Stimulated activated naive CD8-positive, alpha-beta T cell treated with anti-CD3 and anti-CD28 coated beads, Interleukin-15, amount 100 ng/mL, for 72 hours (primary cell): Measurements from ENCODE around the gene FERMT2.

Source experiments
- ATAC-seq: fragments of 150-1000 bp; cut with Tn5 transposase; 2 replicates; pipeline ENCODE4 v1.10.0; 2021; ENCODE audit warnings: mild to moderate bottlenecking, moderate library complexity
- DNase-seq, 2 donors: peaks; one replicate each; pipeline ENCODE4 v3.0.0; 2021 to 2022
- H3K27ac Mint-ChIP-seq, 2 donors: one replicate each; pipeline ENCODE4 v1.8.0; 2022; ENCODE audit warnings: mild to moderate bottlenecking in 2 of 2, mixed read lengths in 2 of 2, moderate library complexity in 2 of 2
- H3K27me3 Mint-ChIP-seq: one replicate; pipeline ENCODE4 v1.8.0; 2022; ENCODE audit warnings: mixed read lengths
- H3K4me1 Mint-ChIP-seq: one replicate; pipeline ENCODE4 v1.8.0; 2022; ENCODE audit warnings: mild to moderate bottlenecking, mixed read lengths
- H3K4me3 Mint-ChIP-seq, 2 donors: one replicate each; pipeline ENCODE4 v1.8.0; 2022; ENCODE audit warnings: mild to moderate bottlenecking in 2 of 2, mixed read lengths in 2 of 2, moderate library complexity in 1 of 2
- H3K9me3 Mint-ChIP-seq, 2 donors: one replicate each; pipeline ENCODE4 v1.8.0; 2022; ENCODE audit warnings: mixed read lengths in 2 of 2

The FERMT2 gene

DNA sequence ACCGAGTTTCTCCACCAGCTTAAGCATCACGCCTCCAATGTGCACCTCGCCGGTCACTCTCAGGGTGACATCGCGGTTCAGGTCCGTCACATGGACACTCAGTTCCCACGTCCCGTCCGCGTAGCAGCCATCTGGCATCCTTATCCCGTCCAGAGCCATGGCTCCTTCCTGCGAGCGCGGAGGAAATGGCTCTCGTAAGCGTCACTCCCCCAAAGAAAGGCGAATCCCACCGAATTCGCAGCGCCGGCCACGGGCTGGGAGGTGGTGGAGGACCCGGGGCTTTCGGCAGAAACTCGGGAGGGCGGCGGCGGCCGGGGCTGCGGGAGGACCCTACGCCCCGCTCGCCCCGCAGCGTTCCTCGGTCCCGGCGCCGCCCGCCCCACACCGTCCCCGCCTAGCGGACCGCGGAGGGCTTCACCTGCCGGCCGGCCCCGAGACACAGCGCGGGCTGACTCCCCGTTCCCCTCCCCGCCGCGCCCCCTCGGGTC lies 396 bp downstream of the FERMT2 start:
- Mint-ChIP-seq H3K27me3 (peaks cover 71% of the 10 kb centered on the region), H3K27ac (no peak overlapping the region), H3K4me3 (peak overlapping the region; percentile 93 to 95), H3K9me3 (no peaks in the 10 kb centered on the region), H3K4me1 (peaks cover 34% of the 10 kb centered on the region)
- ATAC-seq (peak; percentile 57), DNase-seq (peak in 1 of 2 donors; percentile 19)

DNA sequence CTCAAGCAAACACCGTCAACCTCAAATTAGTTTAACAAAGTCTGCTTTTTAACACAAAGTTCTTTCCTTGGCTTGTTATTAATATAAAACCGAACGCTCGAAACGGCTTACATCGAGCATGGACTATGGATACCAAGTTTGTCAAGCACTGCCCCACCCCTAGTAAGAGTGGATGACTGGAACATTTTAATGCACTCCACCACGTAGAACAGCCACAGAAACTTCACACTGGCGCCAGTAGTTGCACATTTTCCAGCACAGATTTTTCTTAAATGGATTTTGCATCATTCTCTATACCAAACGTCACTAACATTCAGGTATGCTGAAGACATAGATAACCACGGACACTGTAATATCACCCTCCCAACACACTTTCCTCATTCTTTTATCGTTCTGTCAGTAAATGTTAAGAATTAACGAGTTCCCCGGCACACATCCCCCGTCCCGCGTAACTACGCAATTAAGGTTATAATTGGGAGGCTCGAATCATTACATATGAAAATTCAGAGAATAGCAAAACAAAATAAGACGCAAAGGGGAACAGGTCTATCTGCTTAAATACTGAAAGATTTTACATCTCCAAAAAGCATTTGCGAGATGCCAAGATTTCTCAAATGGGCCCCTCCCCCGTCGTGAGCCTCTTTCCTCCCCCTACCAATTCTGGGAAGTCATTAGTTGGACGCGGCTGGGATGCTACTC lies 990 bp downstream of the FERMT2 start:
- peak; percentile 27 for ATAC-seq

DNA sequence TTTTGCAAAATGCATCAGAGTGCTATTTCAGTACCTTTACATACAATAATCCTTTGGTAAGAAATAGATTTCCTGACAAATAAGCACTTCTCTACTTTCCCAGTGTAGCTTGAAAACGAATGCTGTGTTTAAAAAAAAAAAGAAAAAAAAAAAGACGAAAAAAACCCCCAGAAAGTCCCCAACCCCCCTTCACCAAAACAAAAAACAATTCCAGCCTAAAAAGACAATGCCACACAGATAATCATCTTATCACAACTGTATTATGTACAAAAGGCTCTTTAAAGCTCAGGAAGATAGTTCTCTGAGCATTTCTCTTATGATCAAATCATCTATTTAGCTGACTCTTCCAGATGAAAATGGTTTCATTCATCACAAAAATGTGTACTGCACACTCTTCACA lies 1.6 kb downstream of the FERMT2 start:
- Mint-ChIP-seq H3K27me3 (peaks cover 75% of the 10 kb centered on the region), H3K4me1 (peaks cover 27% of the 10 kb centered on the region), H3K4me3 (peak overlapping the region; percentile 93 to 95), H3K27ac (no peak overlapping the region), H3K9me3 (no peaks in the 10 kb centered on the region)
- ATAC-seq (no peak), DNase-seq (no peak)

More for the DNA sequence above, 990 bp downstream of the FERMT2 start:
- H3K27me3 Mint-ChIP-seq: peaks cover 75% of the 10 kb centered on the region
- peak overlapping the region; percentile 93 to 95 for H3K4me3 Mint-ChIP-seq
- H3K4me1 Mint-ChIP-seq: peaks cover 32% of the 10 kb centered on the region
- no peak for DNase-seq
- H3K9me3 Mint-ChIP-seq: no peaks in the 10 kb centered on the region
- H3K27ac Mint-ChIP-seq: peak overlapping the region in 1 of 2 donors; percentile 40

DNA sequence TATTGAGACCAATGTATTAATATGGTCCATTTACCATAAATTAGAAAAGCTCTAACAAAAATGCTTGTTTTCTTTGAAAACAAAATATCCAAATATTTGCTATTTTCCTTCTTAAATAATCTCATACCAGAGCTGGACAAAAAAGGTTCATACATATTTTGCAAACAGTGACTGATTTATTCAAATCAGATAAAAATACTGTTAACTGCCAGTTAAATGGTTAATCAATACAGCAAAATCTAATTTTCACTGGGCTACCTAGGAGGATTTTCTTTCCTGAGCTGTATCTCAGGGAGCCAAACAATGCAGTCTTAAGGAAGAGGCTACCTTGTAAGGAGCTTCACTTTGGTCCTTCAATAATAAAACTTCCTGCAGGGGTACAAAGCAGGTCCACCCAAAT lies 2.0 kb downstream of the FERMT2 start:
- peak overlapping the region; percentile 93 to 95 for H3K4me3 Mint-ChIP-seq
- H3K27ac Mint-ChIP-seq: no peak overlapping the region
- DNase-seq (no peak), ATAC-seq (no peak)
- H3K27me3 Mint-ChIP-seq: peaks cover 71% of the 10 kb centered on the region
- no peaks in the 10 kb centered on the region for H3K9me3 Mint-ChIP-seq
- H3K4me1 Mint-ChIP-seq: peaks cover 22% of the 10 kb centered on the region

DNA sequence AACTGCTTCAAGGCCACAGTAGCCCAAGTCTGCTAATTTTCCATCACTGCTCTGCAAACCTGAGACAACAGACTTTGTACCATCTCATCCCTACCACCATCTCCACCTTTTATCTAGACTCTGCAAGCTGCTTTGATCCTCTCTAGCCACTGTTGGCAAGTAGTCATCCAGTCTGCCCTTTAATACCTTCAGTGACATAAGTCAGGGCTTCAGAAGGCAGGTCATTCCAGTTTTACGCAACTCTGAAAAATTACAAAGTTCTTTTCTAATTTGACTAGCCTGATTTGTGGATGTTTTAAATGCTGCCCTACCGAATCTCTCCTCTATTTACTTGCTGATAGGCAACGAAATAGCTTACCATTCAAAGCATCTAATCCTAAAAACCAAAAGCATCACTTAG lies 2.8 kb downstream of the FERMT2 start:
- Mint-ChIP-seq H3K4me1 (peaks cover 22% of the 10 kb centered on the region), H3K27ac (no peak overlapping the region), H3K9me3 (no peaks in the 10 kb centered on the region), H3K4me3 (no peak overlapping the region), H3K27me3 (peaks cover 63% of the 10 kb centered on the region)
- no peak for DNase-seq
- ATAC-seq: no peak

DNA sequence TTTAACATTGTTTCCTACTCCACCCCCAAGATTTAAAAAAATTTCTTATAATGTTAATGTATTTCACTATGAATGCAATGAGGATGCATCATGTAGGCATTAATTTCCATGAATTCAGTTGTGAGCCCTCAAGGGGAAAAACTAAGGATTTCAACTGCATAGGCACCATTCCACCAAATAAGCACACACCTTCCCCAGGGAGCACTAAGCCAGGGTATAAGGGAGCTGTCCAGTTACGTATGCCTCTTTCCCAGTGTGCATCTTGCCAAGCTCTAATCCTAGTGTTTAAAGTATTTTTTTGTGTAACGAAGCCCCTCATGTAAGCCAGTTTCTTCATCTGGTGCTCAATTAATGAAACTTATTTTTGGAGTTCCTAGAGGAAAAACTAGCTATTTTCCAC lies 6.6 kb downstream of the FERMT2 start:
- DNase-seq (no peak), ATAC-seq (no peak)
- Mint-ChIP-seq H3K27ac (no peak overlapping the region), H3K27me3 (peaks cover 33% of the 10 kb centered on the region), H3K4me3 (no peak overlapping the region), H3K4me1 (peaks cover 3% of the 10 kb centered on the region), H3K9me3 (no peaks in the 10 kb centered on the region)

DNA sequence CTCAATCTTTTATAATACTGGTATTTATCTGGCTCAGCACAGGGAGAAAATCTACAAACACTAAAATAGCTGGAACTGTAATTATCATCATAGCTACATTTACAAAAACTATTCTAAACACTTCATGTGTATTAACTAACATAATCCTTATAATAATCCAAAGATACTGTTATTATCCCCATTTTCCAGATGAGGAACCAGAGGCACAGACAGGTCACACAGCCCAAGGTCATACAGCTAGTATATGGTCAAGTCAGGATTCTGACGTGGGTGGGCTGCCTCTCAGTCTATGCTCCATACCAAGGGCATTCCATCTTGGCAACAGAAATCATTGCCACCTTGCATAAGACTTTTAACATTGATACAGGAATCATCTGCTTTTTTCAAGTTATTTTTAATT lies 11.4 kb downstream of the FERMT2 start:
- no peak for ATAC-seq
- no peak overlapping the region for H3K27ac Mint-ChIP-seq
- H3K27me3 Mint-ChIP-seq: no peaks in the 10 kb centered on the region
- no peak for DNase-seq
- no peak overlapping the region for H3K4me3 Mint-ChIP-seq
- no peaks in the 10 kb centered on the region for H3K4me1 Mint-ChIP-seq
- no peaks in the 10 kb centered on the region for H3K9me3 Mint-ChIP-seq

DNA sequence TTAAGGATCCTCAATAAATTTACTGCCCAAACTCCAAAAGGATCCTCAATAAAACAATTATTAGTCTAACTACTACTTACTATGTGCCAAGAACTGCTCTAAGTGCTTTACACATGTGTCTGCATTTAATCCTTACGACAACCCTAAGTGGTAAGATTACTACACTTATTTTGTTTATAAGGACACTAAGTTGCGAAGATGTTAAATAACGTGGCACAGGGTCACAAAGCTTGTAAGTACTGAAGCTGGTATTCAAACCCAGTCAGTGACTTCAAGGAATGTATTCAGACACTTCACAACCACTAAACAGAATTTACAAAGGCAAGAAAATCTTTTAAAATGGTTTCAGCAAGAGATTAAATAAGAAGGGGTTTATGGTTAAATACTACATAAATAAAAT lies 13.0 kb downstream of the FERMT2 start:
- Mint-ChIP-seq H3K27ac (no peak overlapping the region), H3K4me1 (no peaks in the 10 kb centered on the region), H3K4me3 (no peak overlapping the region), H3K9me3 (no peaks in the 10 kb centered on the region), H3K27me3 (no peaks in the 10 kb centered on the region)
- ATAC-seq: no peak
- no peak for DNase-seq

DNA sequence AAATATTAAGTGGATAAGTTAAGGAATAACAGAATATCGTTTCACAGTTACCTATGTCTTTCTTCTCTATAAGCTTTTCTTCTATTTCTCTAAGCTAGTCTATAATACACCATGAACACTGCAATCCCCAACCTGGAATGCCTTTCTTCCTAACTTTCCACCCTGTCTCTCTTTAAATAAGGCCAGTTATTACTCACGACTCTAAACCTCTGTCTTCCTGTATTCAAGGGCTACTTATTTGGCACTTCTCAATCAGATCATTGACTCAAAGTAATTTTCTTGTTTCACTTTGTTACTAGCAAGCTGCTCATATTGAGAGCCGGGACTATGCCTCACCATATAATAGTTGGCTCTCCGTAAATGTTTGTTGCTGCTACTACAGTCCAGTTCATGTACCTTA lies 13.5 kb downstream of the FERMT2 start:
- no peaks in the 10 kb centered on the region for H3K4me1 Mint-ChIP-seq
- no peak overlapping the region for H3K27ac Mint-ChIP-seq
- ATAC-seq (no peak), DNase-seq (no peak)
- no peaks in the 10 kb centered on the region for H3K9me3 Mint-ChIP-seq
- H3K4me3 Mint-ChIP-seq: no peak overlapping the region
- H3K27me3 Mint-ChIP-seq: no peaks in the 10 kb centered on the region

DNA sequence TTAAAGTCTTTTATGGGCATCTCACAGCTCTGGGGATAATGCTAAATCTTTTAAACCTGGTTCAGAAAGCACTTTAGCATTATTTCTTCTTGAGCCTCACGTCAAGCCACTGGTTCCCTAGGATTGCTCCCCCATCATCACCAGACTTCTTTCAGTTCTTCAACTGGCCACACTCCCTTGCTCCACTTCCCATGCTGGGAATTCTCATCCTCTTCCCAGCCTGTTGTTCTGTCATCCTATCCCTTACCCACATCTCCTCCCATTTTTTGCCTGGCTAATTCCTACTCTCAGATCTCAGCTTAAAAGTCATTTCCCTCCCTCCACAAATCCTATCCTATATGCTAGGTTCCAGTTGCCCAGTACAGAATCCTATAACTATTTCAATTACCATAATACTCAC lies 14.4 kb downstream of the FERMT2 start:
- DNase-seq: no peak
- Mint-ChIP-seq H3K4me1 (no peaks in the 10 kb centered on the region), H3K9me3 (no peaks in the 10 kb centered on the region), H3K27ac (no peak overlapping the region), H3K27me3 (no peaks in the 10 kb centered on the region), H3K4me3 (no peak overlapping the region)
- ATAC-seq: no peak

DNA sequence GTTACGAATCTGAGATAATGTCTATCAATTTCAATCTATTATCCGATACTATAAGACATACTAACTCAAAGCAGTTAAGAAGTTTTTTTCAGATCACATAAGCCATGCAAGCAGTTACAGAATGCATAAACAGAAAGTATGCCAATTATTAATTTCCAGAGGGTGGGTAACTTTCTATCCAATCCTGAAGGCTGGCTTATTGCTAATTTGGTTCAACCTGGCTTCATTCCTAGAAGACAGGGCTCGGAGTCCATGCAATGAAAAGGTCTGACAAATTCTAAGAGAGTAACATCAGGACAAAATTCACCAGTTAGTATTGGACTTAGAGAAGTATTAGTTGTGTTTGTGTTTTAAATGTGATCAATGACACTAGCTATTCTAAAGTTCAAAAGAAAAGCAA lies 15.0 kb downstream of the FERMT2 start:
- Mint-ChIP-seq H3K9me3 (no peaks in the 10 kb centered on the region), H3K4me1 (no peaks in the 10 kb centered on the region), H3K4me3 (no peak overlapping the region), H3K27me3 (no peaks in the 10 kb centered on the region), H3K27ac (no peak overlapping the region)
- ATAC-seq: no peak
- no peak for DNase-seq

DNA sequence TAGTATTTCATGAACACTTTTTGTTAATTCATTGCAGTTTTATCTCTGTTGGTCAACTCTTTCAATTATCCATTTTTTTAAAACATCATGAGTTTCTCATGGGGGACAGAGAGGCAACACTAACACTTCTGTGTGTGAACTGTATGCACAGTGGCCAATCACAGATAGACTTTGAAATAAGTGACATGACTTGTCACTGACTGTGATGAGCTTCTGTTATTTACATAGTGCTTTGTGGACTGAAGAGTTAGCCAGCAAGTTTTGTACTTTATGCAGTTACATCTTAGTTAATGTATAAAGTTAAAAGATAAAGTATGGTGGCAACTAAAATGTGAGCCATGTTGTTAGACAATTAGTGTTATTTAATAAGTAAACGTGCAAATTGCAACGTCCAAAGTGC lies 16.1 kb downstream of the FERMT2 start:
- ATAC-seq: no peak
- H3K27ac Mint-ChIP-seq: no peak overlapping the region
- no peak overlapping the region for H3K4me3 Mint-ChIP-seq
- H3K9me3 Mint-ChIP-seq: no peaks in the 10 kb centered on the region
- no peaks in the 10 kb centered on the region for H3K4me1 Mint-ChIP-seq
- H3K27me3 Mint-ChIP-seq: no peaks in the 10 kb centered on the region
- no peak for DNase-seq

DNA sequence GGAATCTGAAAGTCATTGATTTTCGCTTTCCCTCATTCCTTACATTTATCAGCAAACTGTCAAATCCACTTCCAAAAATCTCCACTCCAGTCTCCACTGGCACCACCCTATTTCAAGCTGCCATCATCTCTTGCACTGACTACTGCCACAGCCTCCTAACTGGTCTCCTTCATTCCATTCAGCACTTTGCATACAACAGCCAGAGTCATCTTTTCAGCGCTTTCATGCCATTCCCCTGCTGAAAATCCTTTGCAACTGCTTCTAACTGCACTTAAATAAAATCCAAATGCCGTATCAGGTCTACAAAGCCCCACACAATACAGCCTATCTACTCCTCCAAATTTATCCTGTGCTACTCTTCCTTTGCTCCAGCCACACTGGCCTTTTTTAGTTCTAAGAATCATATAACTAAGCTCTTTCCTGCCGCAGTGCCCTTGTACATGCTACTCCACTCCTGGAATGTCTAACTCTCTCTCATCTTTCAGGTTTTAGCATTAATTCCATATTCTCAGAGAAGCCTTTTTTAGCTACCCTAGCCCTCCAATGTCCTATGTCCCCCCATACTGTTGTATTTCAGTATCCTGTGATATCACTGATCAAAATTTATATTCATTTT lies 21.6 kb downstream of the FERMT2 start:
- no peaks in the 10 kb centered on the region for H3K4me1 Mint-ChIP-seq
- no peak overlapping the region for H3K27ac Mint-ChIP-seq
- no peak for DNase-seq
- no peak overlapping the region for H3K4me3 Mint-ChIP-seq
- H3K9me3 Mint-ChIP-seq: no peaks in the 10 kb centered on the region
- no peaks in the 10 kb centered on the region for H3K27me3 Mint-ChIP-seq
- ATAC-seq: no peak

DNA sequence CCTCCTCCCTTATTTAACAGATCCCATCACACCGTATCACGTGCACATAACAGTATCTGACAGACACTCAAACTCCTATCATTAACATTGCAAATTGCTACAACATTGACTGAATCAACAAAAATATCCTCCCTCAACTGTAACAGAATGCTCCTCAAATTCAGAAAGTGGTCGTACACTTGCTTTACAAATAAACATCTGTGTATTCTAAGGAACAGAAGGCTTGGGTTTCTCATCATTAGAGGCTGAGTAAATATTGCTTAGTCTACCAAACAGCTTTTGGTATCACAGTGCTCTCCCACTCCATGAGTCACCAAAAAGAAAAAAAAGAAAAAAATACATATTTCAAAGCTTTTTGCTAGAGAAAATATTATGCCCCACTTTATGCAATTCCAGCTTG lies 23.9 kb downstream of the FERMT2 start:
- DNase-seq (no peak), ATAC-seq (no peak)
- Mint-ChIP-seq H3K27ac (no peak overlapping the region), H3K4me3 (no peak overlapping the region), H3K4me1 (no peaks in the 10 kb centered on the region), H3K27me3 (no peaks in the 10 kb centered on the region), H3K9me3 (no peaks in the 10 kb centered on the region)

DNA sequence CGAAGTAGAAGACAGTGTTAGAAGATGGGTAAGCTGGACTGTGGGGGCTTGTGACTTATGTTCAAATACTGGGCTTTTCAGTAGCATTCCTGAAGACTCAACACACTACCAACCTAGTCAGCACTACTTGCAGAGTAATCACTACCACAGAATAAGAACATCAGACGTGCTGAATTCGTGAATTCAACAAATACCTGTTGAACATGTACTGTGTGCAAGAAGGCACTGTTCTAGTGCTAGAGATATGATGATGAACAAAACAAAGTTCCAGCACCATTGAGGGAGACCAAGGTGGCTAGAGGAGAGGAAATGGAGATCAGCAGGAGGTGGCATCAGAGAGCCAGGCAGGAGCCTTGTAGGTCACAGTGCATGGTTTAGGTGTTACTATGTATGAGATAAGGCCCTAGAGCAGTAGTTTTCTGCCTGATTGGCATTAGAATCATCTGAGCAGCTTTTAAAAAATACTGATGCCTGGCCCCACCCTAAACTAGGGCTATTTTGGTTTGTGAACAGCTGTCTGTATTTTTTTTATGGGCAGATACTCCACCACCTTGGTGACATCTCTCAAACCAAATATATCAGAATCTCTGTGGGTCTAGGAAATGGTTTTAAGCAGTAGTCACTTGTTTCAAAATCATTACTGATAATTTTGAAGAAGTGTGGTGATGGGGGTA lies 26.8 kb downstream of the FERMT2 start:
- Mint-ChIP-seq H3K27ac (no peak overlapping the region), H3K27me3 (no peaks in the 10 kb centered on the region), H3K4me1 (peaks cover 8% of the 10 kb centered on the region), H3K4me3 (no peak overlapping the region), H3K9me3 (no peaks in the 10 kb centered on the region)
- ATAC-seq: peak; percentile 81
- no peak for DNase-seq

DNA sequence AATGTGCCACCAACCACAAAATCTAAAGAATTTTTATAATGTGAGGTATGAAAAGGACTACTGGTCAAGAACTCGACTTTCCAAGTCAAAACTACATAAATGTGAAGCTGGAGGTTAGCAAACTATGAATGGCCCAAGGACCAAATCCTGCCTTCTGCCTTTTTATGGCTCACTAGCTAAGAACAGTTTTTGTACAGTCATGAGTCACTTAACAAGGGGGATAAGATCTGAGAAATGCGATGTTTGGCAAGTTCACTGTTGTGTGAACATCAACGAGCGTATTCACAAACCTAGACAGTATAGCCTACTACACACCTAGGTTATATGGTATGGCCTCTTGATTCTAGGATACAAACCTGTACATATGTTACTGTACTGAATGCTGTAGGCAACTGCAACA lies 28.2 kb downstream of the FERMT2 start:
- H3K27me3 Mint-ChIP-seq: no peaks in the 10 kb centered on the region
- no peak for DNase-seq
- ATAC-seq: no peak
- H3K4me1 Mint-ChIP-seq: peaks cover 19% of the 10 kb centered on the region
- H3K4me3 Mint-ChIP-seq: no peak overlapping the region
- H3K9me3 Mint-ChIP-seq: no peaks in the 10 kb centered on the region
- H3K27ac Mint-ChIP-seq: no peak overlapping the region
